K562 (cell line): ENCODE results near the gene ALG8. TPM values are rescaled to one million over a fixed set of nuclear protein-coding genes. Genes with fewer than 3 reads are reported as not detected.

Experiments
- ATAC-seq: fragments of 200-7000 bp; cut with Tn5 transposase; 3 replicates; pipeline ENCODE4 v1.9.1; 2020; ENCODE audit warnings: moderate library complexity
- BruUV-seq: library from RNA; stranded (reverse); fragments of 400-500 nt; replicated peaks from 2 replicates; lab custom pipeline; 2021; lab: Mats Ljungman, UMichigan
- CTCF ChIA-PET: fragments of 300-600 bp; formaldehyde crosslinking; extraction: SDS; loops from one replicate; lab custom pipeline; 2021; ENCODE audit warnings: low intra/inter-chr PET ratio; lab: Yijun Ruan, JAX
- POLR2A ChIA-PET: fragments of 300-600, 350-650 bp; sonication (Branson Sonifier 250); formaldehyde crosslinking; extraction: SDS; loops from one replicate; lab custom pipeline; 2021; ENCODE audit warnings: antibody characterized with exemption, inconsistent platforms; lab: Yijun Ruan, JAX
- DNase-seq, 4 experiments: peaks; one replicate each; pipeline versions ENCODE4 v3.0.0 to v3.0.0-alpha.2; 2011 to 2018; ENCODE audit warnings: low spot score in 3 of 4, mixed read lengths in 3 of 4; ENCODE audit errors: extremely low read depth in 1 of 4
- FAIRE-seq: peaks from 2 replicates; lab custom pipeline; 2011; peaks lifted over from hg19 to GRCh38; lab: Jason Lieb, UNC
- H2AFZ ChIP-seq: 2 replicates; pipeline ENCODE4 v1.6.0; 2011; ENCODE audit warnings: low read depth, low read length, control low read depth, inconsistent platforms
- H3K27ac ChIP-seq: fragments of 200-600 bp; 3 replicates; pipeline ENCODE4 v1.8.0; 2011; ENCODE audit warnings: low read depth, mild to moderate bottlenecking, control low read depth, inconsistent platforms, low read length, moderate library complexity, mixed read lengths; ENCODE audit errors: extremely low read depth
- H3K27me3 ChIP-seq, 2 experiments: fragments of 300-600 bp in 1 of 2; 2 replicates in 1 of 2; 3 replicates in 1 of 2; pipeline versions ENCODE4 v1.6.0 to v1.8.0; 2011; ENCODE audit warnings: inconsistent platforms in 2 of 2, low read length in 2 of 2, mild to moderate bottlenecking in 1 of 2, mixed read lengths in 1 of 2, moderate library complexity in 1 of 2; ENCODE audit not compliant: control insufficient read depth in 2 of 2, insufficient read depth in 2 of 2
- H3K36me3 ChIP-seq: fragments of 300-600 bp; 3 replicates; pipeline ENCODE4 v1.8.0; 2011; ENCODE audit warnings: mild to moderate bottlenecking, low read length, inconsistent platforms; ENCODE audit not compliant: control insufficient read depth, insufficient read depth
- H3K4me1 ChIP-seq, 2 experiments: fragments of 200-600 bp in 1 of 2; replicated peaks in 1 of 2; 2 replicates in 1 of 2; 3 replicates in 1 of 2; pipeline versions ENCODE4 v1.5.1 to v1.8.0; 2011; ENCODE audit warnings: inconsistent platforms in 2 of 2, low read length in 2 of 2, mild to moderate bottlenecking in 1 of 2, mixed read lengths in 1 of 2, moderate library complexity in 1 of 2; ENCODE audit not compliant: control insufficient read depth in 2 of 2, insufficient read depth in 2 of 2
- H3K4me2 ChIP-seq: 2 replicates; pipeline ENCODE4 v1.6.1; 2011; ENCODE audit warnings: low read length, control low read depth, inconsistent platforms, mixed read lengths; ENCODE audit not compliant: insufficient read depth
- H3K4me3 ChIP-seq: fragments of 200-600 bp; sonication (generic), shearing (Covaris generic); 2 replicates; pipeline ENCODE4 v1.5.1; 2016; ENCODE audit warnings: control low read depth, inconsistent platforms
- H3K79me2 ChIP-seq: fragments of 200-600 bp; 3 replicates; pipeline ENCODE4 v1.8.0; 2011; ENCODE audit warnings: low read length, inconsistent platforms; ENCODE audit not compliant: control insufficient read depth, insufficient read depth
- H3K9ac ChIP-seq, 2 experiments: 2 replicates each; pipeline versions ENCODE4 v1.6.0 to v1.6.1; 2011; ENCODE audit warnings: low read depth in 2 of 2, low read length in 2 of 2, control low read depth in 1 of 2, inconsistent platforms in 1 of 2, mild to moderate bottlenecking in 1 of 2, mixed read lengths in 1 of 2; ENCODE audit not compliant: insufficient read depth in 1 of 2
- H3K9me1 ChIP-seq: one replicate; pipeline ENCODE4 v1.6.0; 2011; ENCODE audit warnings: inconsistent platforms, mild to moderate bottlenecking, low read length, moderate library complexity; ENCODE audit not compliant: control insufficient read depth, insufficient read depth
- H3K9me3 ChIP-seq: replicated peaks from 2 replicates; pipeline ENCODE4 v1.5.1; 2011; ENCODE audit warnings: low read depth, low read length, inconsistent platforms; ENCODE audit not compliant: control insufficient read depth, insufficient read depth
- H4K20me1 ChIP-seq: replicated peaks from 2 replicates; pipeline ENCODE4 v1.6.1; 2011; ENCODE audit warnings: low read length, inconsistent platforms, mixed read lengths; ENCODE audit not compliant: control insufficient read depth, insufficient read depth
- CCAR2 ChIP-seq: fragments of 200-400 bp; formaldehyde crosslinking; IDR thresholded peaks from 2 replicates; pipeline ENCODE4 v1.6.1; 2017; ENCODE audit warnings: mild to moderate bottlenecking, low read depth, low read length
- EZH2 ChIP-seq: IDR thresholded peaks from 2 replicates; pipeline ENCODE4 v1.6.1; 2012; ENCODE audit warnings: low read depth, mild to moderate bottlenecking, inconsistent platforms, low read length, borderline replicate concordance
- MYBL2 ChIP-seq, 2 experiments: fragments of 450-650 bp in 1 of 2; sonication (generic) in 1 of 2; formaldehyde crosslinking in 1 of 2; IDR thresholded peaks; 2 replicates each; pipeline versions ENCODE4 v1.6.1 to v1.8.1; 2017 to 2022; ENCODE audit warnings: borderline replicate concordance in 1 of 2, inconsistent platforms in 1 of 2, low read depth in 1 of 2, mild to moderate bottlenecking in 1 of 2, missing genetic modification reagents in 1 of 2, moderate library complexity in 1 of 2
- NR2C2 ChIP-seq, 2 experiments: fragments of 200-800 bp in 1 of 2; sonication (Bioruptor generic) in 1 of 2; sonication (generic) in 1 of 2; formaldehyde crosslinking in 1 of 2; IDR thresholded peaks; 2 replicates each; pipeline versions ENCODE4 v1.6.1 to v1.8.0; 2016 to 2022; ENCODE audit warnings: mild to moderate bottlenecking in 1 of 2, missing compliant biosample characterization in 1 of 2, missing genetic modification characterization in 1 of 2, missing genetic modification reagents in 1 of 2
- SRF ChIP-seq, 2 experiments: fragments of 250-450, 450-650 bp in 1 of 2; sonication (Bioruptor Pico) in 1 of 2; sonication (generic) in 1 of 2; formaldehyde crosslinking; IDR thresholded peaks; 2 replicates each; pipeline versions ENCODE4 v1.5.0 to v1.5.1; 2020 to 2022; ENCODE audit warnings: mild to moderate bottlenecking in 1 of 2, missing genetic modification reagents in 1 of 2
- TARDBP ChIP-seq: fragments of 450-650 bp; IDR thresholded peaks from 2 replicates; pipeline ENCODE4 v1.6.1; 2016
- WGBS: fragments of 100-300 bp; shearing (Covaris generic); methylation state at CpG from one replicate; pipeline ENCODE4 v1.1.6; 2016; ENCODE audit warnings: low coverage, mixed read lengths; ENCODE audit not compliant: insufficient coverage; ENCODE audit errors: missing lambda C conversion rate; 5-methylcytosine and 5-hydroxymethylcytosine counted together
- in situ Hi-C: fragments of 300-500 bp; cut with MboI; formaldehyde crosslinking; loops from 4 replicates; pipeline ENCODE4 v1.15.0; 2018; ENCODE audit warnings: inconsistent platforms, mixed read lengths
- intact Hi-C: fragments of 100-400 bp; cut with micrococcal nuclease; formaldehyde crosslinking; loops from 2 replicates; pipeline ENCODE4 v1.14.2; 2022
- polyA plus RNA-seq, 8 experiments: library from polyadenylated mRNA; depleted of rRNA in 4 of 8; stranded (reverse) in 5 of 8; unstranded in 3 of 8; fragments of >200 nt; fragmentation: Nextera tagmentation in 2 of 8; fragmentation: Illumina TruSeq in 1 of 8; extraction: Ambion mirVana in 2 of 8; extraction: Trizol in 1 of 8; gene quantifications; 2 replicates each; pipeline versions ENCODE4 v1.2.1 to v1.2.3, GENCODE V29; 2011 to 2014; ENCODE audit warnings: inconsistent platforms in 1 of 8, missing spikeins in 1 of 8
- total RNA-seq, 7 experiments: library from RNA; depleted of rRNA in 6 of 7; stranded (reverse); fragments of >200 nt in 6 of 7; fragmentation: Illumina TruSeq in 2 of 7; extraction: Trizol in 2 of 7; gene quantifications; 2 replicates each; pipeline versions ENCODE4 v1.2.1 to v1.2.3, GENCODE V29; 2011 to 2021; ENCODE audit warnings: low replicate concordance in 1 of 7
- TF ChIP-seq, protein P1 (sequence below): fragments of 250-450 bp; sonication (Bioruptor Pico); IDR thresholded peaks from 2 replicates; pipeline ENCODE4 v1.5.1; 2021; ENCODE audit warnings: mild to moderate bottlenecking
- TF ChIP-seq, protein P2 (sequence below): fragments of 250-450 bp; sonication (Bioruptor Pico); IDR thresholded peaks from 2 replicates; pipeline ENCODE4 v1.5.0; 2021

The ALG8 gene
- total and polyA plus RNA-seq, 9 of the 15 experiments (the other 6 are each of a cell fraction or from before 2014, with no cell fraction given) = 59.3 to 189 (median 106) TPM

- Histone ChIP-seq H3K9ac (no peak overlapping the region), H3K9me1 (no peaks in the 10 kb centered on the region), H3K79me2 (no peaks in the 10 kb centered on the region), H3K4me1 (no peaks in the 10 kb centered on the region), H3K9me3 (no peaks in the 10 kb centered on the region), H3K27ac (no peak overlapping the region), H3K36me3 (peaks cover 62% of the 10 kb centered on the region), H4K20me1 (no peaks in the 10 kb centered on the region), H3K27me3 (no peaks in the 10 kb centered on the region), H3K4me2 (no peak overlapping the region), H3K4me3 (no peak overlapping the region), H2AFZ (no peak overlapping the region)
- no peak for FAIRE-seq
- no peak for ATAC-seq
- no TSS peak for BruUV-seq
- in situ Hi-C loops (no loop called here), intact Hi-C loops (no loop called here)
- 91% methylated on average over 2 of the region's 2 CpGs for WGBS
- ChIA-PET POLR2A (interaction anchor here (1.4 kb wide), 1 partner anchor 24 kb away, joined by 3 read pairs; no protein-coding TSS in a partner anchor), CTCF (no interaction called here)
- DNase-seq = no peak
- TF ChIP-seq, protein P1, sequence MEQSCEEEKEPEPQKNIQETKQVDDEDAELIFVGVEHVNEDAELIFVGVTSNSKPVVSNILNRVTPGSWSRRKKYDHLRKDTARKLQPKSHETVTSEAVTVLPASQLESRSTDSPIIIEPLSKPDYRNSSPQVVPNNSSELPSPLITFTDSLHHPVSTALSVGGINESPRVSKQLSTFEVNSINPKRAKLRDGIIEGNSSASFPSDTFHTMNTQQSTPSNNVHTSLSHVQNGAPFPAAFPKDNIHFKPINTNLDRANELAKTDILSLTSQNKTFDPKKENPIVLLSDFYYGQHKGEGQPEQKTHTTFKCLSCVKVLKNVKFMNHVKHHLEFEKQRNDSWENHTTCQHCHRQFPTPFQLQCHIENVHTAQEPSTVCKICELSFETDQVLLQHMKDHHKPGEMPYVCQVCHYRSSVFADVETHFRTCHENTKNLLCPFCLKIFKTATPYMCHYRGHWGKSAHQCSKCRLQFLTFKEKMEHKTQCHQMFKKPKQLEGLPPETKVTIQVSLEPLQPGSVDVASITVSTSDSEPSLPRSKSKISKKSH (CRISPR knock-in tag) = no peak
- no peak for TF ChIP-seq SRF (CRISPR knock-in tag; IDR thresholded peaks at IDR 0.05)
- no peak for TF ChIP-seq EZH2
- TF ChIP-seq, protein P2, sequence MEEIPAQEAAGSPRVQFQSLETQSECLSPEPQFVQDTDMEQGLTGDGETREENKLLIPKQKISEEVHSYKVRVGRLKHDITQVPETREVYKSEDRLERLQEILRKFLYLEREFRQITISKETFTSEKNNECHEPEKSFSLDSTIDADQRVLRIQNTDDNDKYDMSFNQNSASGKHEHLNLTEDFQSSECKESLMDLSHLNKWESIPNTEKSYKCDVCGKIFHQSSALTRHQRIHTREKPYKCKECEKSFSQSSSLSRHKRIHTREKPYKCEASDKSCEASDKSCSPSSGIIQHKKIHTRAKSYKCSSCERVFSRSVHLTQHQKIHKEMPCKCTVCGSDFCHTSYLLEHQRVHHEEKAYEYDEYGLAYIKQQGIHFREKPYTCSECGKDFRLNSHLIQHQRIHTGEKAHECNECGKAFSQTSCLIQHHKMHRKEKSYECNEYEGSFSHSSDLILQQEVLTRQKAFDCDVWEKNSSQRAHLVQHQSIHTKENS (CRISPR knock-in tag) = no peak
- no peak for TF ChIP-seq NR2C2 (CRISPR knock-in tag; IDR thresholded peaks at IDR 0.05)
- no peak for TF ChIP-seq NR2C2 (tag; IDR thresholded peaks at IDR 0.05)
- TF ChIP-seq MYBL2 (IDR thresholded peaks at IDR 0.05; ENCODE audit: low read depth) = no peak
- no peak for TF ChIP-seq MYBL2 (CRISPR knock-in tag; IDR thresholded peaks at IDR 0.05; ENCODE audit: borderline replicate concordance)
- TF ChIP-seq CCAR2 = no peak
- no peak for TF ChIP-seq TARDBP
Measured at GRCh38 chr11:78100676-78101472, 38.6 kb downstream of the ALG8 start.
